H1 (cell line): ENCODE results near the gene ZBTB14. TPM values are rescaled to one million over a fixed set of nuclear protein-coding genes. Genes with fewer than 3 reads are reported as not detected.
A peak's percentile ranks its signal among the peaks of the same experiment; 100 is the strongest.

Source experiments
- CTCF ChIA-PET: fragments of 300-600 bp; sonication (Branson Sonifier 250); formaldehyde crosslinking; loops from one replicate; lab custom pipeline; 2021; ENCODE audit not compliant: partially characterized antibody; lab: Charles Lee
- POLR2A ChIA-PET: fragments of 300-600 bp; sonication (Branson Sonifier 250); formaldehyde crosslinking; loops from one replicate; lab custom pipeline; 2021; ENCODE audit warnings: inconsistent platforms; ENCODE audit not compliant: partially characterized antibody; lab: Charles Lee
- DNase-seq, 2 experiments: peaks; one replicate each; pipeline versions ENCODE4 v3.0.0 to v3.0.0-alpha.2; 2010 to 2022; ENCODE audit warnings: low spot score in 2 of 2, low read depth in 1 of 2, mixed read lengths in 1 of 2
- FAIRE-seq: peaks from 2 replicates; lab custom pipeline; 2011; peaks lifted over from hg19 to GRCh38; lab: Jason Lieb, UNC
- H2AFZ ChIP-seq: 2 replicates; pipeline ENCODE4 v1.8.1; 2012; ENCODE audit warnings: low read length, inconsistent platforms
- H2AK5ac ChIP-seq: 2 replicates; pipeline ENCODE4 v1.6.1; 2013; ENCODE audit warnings: low read depth, low read length
- H2BK120ac ChIP-seq: replicated peaks from 2 replicates; pipeline ENCODE3; 2013; ENCODE audit warnings: low read depth, low read length, inconsistent platforms
- H2BK12ac ChIP-seq: 2 replicates; pipeline ENCODE4 v1.6.1; 2013; ENCODE audit warnings: low read depth, low read length
- H2BK15ac ChIP-seq: 2 replicates; pipeline ENCODE4 v1.6.1; 2013; ENCODE audit warnings: low read length
- H2BK20ac ChIP-seq: 2 replicates; pipeline ENCODE4 v1.6.1; 2013; ENCODE audit warnings: low read length
- H2BK5ac ChIP-seq: 2 replicates; pipeline ENCODE4 v1.6.1; 2013; ENCODE audit warnings: low read depth, low read length
- H3K14ac ChIP-seq: 2 replicates; pipeline ENCODE4 v1.6.1; 2013; ENCODE audit warnings: inconsistent platforms; ENCODE audit not compliant: insufficient read length
- H3K18ac ChIP-seq: 2 replicates; pipeline ENCODE4 v1.6.1; 2013; ENCODE audit warnings: low read length; ENCODE audit errors: extremely low read depth
- H3K23ac ChIP-seq: 2 replicates; pipeline ENCODE4 v1.6.1; 2013; ENCODE audit warnings: inconsistent platforms; ENCODE audit not compliant: insufficient read length
- H3K23me2 ChIP-seq: 2 replicates; pipeline ENCODE4 v1.6.1; 2013; ENCODE audit warnings: low read depth, low read length
- H3K27ac ChIP-seq: 2 replicates; pipeline ENCODE4 v1.6.1; 2011; ENCODE audit warnings: low read depth, low read length, inconsistent platforms
- H3K27me3 ChIP-seq, 4 experiments: replicated peaks in 1 of 4; 1 replicate in 1 of 4; 2 replicates in 3 of 4; pipeline versions ENCODE4 v1.6.1 to v1.8.1; 2011 to 2013; ENCODE audit warnings: low read length in 3 of 4, mild to moderate bottlenecking in 3 of 4, inconsistent platforms in 2 of 4, mixed read lengths in 2 of 4, moderate library complexity in 1 of 4; ENCODE audit not compliant: control insufficient read depth in 3 of 4, insufficient read depth in 3 of 4; ENCODE audit errors: extremely low read depth in 1 of 4
- H3K36me3 ChIP-seq, 4 experiments: 2 replicates each; pipeline versions ENCODE4 v1.6.1 to v1.8.1; 2011 to 2013; ENCODE audit warnings: mild to moderate bottlenecking in 4 of 4, low read length in 3 of 4, moderate library complexity in 2 of 4, control low read depth in 1 of 4, inconsistent platforms in 1 of 4; ENCODE audit not compliant: insufficient read depth in 4 of 4, control insufficient read depth in 2 of 4
- H3K4ac ChIP-seq: replicated peaks from 2 replicates; pipeline ENCODE3; 2013; ENCODE audit warnings: low read length, low read depth, mixed read lengths, inconsistent platforms; ENCODE audit not compliant: insufficient read length
- H3K4me1 ChIP-seq, 4 experiments: replicated peaks in 1 of 4; 1 replicate in 1 of 4; 2 replicates in 3 of 4; pipeline versions ENCODE4 v1.6.1 to v1.8.1; 2011 to 2013; ENCODE audit warnings: low read length in 3 of 4, inconsistent platforms in 2 of 4, mixed read lengths in 1 of 4; ENCODE audit not compliant: insufficient read depth in 4 of 4, control insufficient read depth in 3 of 4
- H3K4me2 ChIP-seq, 2 experiments: 2 replicates each; pipeline versions ENCODE4 v1.6.1 to v1.8.1; 2011 to 2013; ENCODE audit warnings: low read depth in 2 of 2, low read length in 2 of 2, control low read depth in 1 of 2, inconsistent platforms in 1 of 2, mild to moderate bottlenecking in 1 of 2; ENCODE audit not compliant: insufficient read depth in 1 of 2
- H3K4me3 ChIP-seq, 4 experiments: fragments of 200-600, 300-600 bp in 1 of 4; sonication (generic), shearing (Covaris generic), sonication (Bioruptor Twin) in 1 of 4; 2 replicates each; pipeline versions ENCODE4 v1.5.1 to v1.8.1; 2011 to 2016; ENCODE audit warnings: low read length in 4 of 4, low read depth in 3 of 4, control low read depth in 2 of 4, inconsistent platforms in 2 of 4, mild to moderate bottlenecking in 2 of 4, mixed read lengths in 1 of 4, moderate library complexity in 1 of 4; ENCODE audit not compliant: insufficient read depth in 2 of 4; ENCODE audit errors: extremely low read depth in 1 of 4
- H3K56ac ChIP-seq: replicated peaks from 2 replicates; pipeline ENCODE3; 2013; ENCODE audit warnings: low read depth, mild to moderate bottlenecking, mixed read lengths, low read length, inconsistent platforms; ENCODE audit not compliant: insufficient read length
- H3K79me1 ChIP-seq: 2 replicates; pipeline ENCODE4 v1.6.1; 2013; ENCODE audit warnings: low read depth, low read length, control low read depth
- H3K79me2 ChIP-seq, 2 experiments: 2 replicates each; pipeline versions ENCODE4 v1.6.1 to v1.8.1; 2012 to 2013; ENCODE audit warnings: low read length in 2 of 2, mild to moderate bottlenecking in 2 of 2, inconsistent platforms in 1 of 2; ENCODE audit not compliant: insufficient read depth in 2 of 2, control insufficient read depth in 1 of 2
- H3K9ac ChIP-seq, 4 experiments: replicated peaks in 1 of 4; 1 replicate in 1 of 4; 2 replicates in 3 of 4; pipeline versions ENCODE4 v1.6.1 to v1.8.1; 2011 to 2013; ENCODE audit warnings: low read depth in 3 of 4, low read length in 3 of 4, control low read depth in 2 of 4, mild to moderate bottlenecking in 2 of 4, moderate library complexity in 2 of 4, inconsistent platforms in 1 of 4; ENCODE audit errors: extremely low read depth in 1 of 4
- H3K9me3 ChIP-seq, 2 experiments: 2 replicates each; pipeline versions ENCODE4 v1.6.1 to v1.8.1; 2012 to 2013; ENCODE audit warnings: mild to moderate bottlenecking in 2 of 2, moderate library complexity in 2 of 2, control low read depth in 1 of 2, inconsistent platforms in 1 of 2, low read depth in 1 of 2, low read length in 1 of 2, mixed read lengths in 1 of 2; ENCODE audit not compliant: insufficient read depth in 2 of 2
- H4K20me1 ChIP-seq, 2 experiments: replicated peaks in 1 of 2; 2 replicates each; pipeline versions ENCODE3 to v1.8.1; 2011 to 2013; ENCODE audit warnings: inconsistent platforms in 2 of 2, low read length in 2 of 2, mild to moderate bottlenecking in 1 of 2; ENCODE audit not compliant: insufficient read depth in 2 of 2, control insufficient read depth in 1 of 2
- H4K5ac ChIP-seq: 2 replicates; pipeline ENCODE4 v1.6.1; 2013; ENCODE audit warnings: low read length, low read depth, mixed read lengths, inconsistent platforms; ENCODE audit not compliant: insufficient read length
- H4K8ac ChIP-seq: 2 replicates; pipeline ENCODE4 v1.8.0; 2013; ENCODE audit warnings: mild to moderate bottlenecking, moderate library complexity, low read length, inconsistent platforms; ENCODE audit not compliant: insufficient read depth; ENCODE audit errors: extremely low read depth
- H4K91ac ChIP-seq: replicated peaks from 2 replicates; pipeline ENCODE3; 2013; ENCODE audit warnings: low read length, mixed read lengths, inconsistent platforms; ENCODE audit not compliant: insufficient read length
- CHD2 ChIP-seq: IDR thresholded peaks from 2 replicates; pipeline ENCODE4 v1.6.1; 2012; ENCODE audit warnings: low read length, improper control_type of control experiment
- RXRA ChIP-seq: IDR thresholded peaks from 2 replicates; pipeline ENCODE4 v1.6.1; 2011; ENCODE audit warnings: low read depth, mild to moderate bottlenecking, low read length, moderate library complexity; ENCODE audit not compliant: insufficient read depth
- TAF7 ChIP-seq: optimal IDR thresholded peaks from 2 replicates; pipeline ENCODE3; 2011; ENCODE audit warnings: low read depth, mild to moderate bottlenecking, inconsistent platforms, low read length, moderate library complexity, borderline replicate concordance
- TBP ChIP-seq: IDR thresholded peaks from 2 replicates; pipeline ENCODE4 v1.6.1; 2011; ENCODE audit warnings: low read depth, low read length, improper control_type of control experiment
- ZNF274 ChIP-seq: IDR thresholded peaks from 2 replicates; pipeline ENCODE4 v1.7.0; 2012; ENCODE audit warnings: low read length, borderline replicate concordance; ENCODE audit errors: extremely low read depth
- WGBS, 2 experiments: shearing (Covaris generic) in 1 of 2; methylation state at CpG; one replicate each; pipeline versions ENCODE4 v1.1.6 to v1.1.7; 2013 to 2015; ENCODE audit warnings: low lambda C conversion rate in 2 of 2, mixed read lengths in 2 of 2, inconsistent platforms in 1 of 2, low coverage in 1 of 2, missing lambda C conversion rate in 1 of 2; ENCODE audit not compliant: insufficient replicate concordance in 2 of 2, insufficient coverage in 1 of 2, insufficient read length in 1 of 2; ENCODE audit errors: extremely low coverage in 1 of 2, missing lambda C conversion rate in 1 of 2; 5-methylcytosine and 5-hydroxymethylcytosine counted together
- polyA plus RNA-seq, 7 experiments: library from polyadenylated mRNA; depleted of rRNA in 3 of 7; stranded (reverse) in 5 of 7; unstranded in 2 of 7; fragments of >200 nt in 5 of 7; fragments of 200-250 nt in 2 of 7; gene quantifications; 1 replicate in 5 of 7; 2 replicates in 1 of 7; 4 replicates in 1 of 7; pipeline versions ENCODE4 v1.2.1 to v1.2.3, GENCODE V29; 2011 to 2013; ENCODE audit warnings: missing spikeins in 2 of 7, mixed read lengths in 2 of 7
- total RNA-seq: library from RNA; stranded (reverse); fragmentation: NEBNext Ultra II Directional; extraction: Animal tissue kit (Norgen Biotek cat#: 25700); gene quantifications from 2 replicates; pipeline ENCODE4 v1.2.1, GENCODE V29; 2021

The ZBTB14 gene
- total and polyA plus RNA-seq, 2 of the 8 experiments (the other 6 are each of a cell fraction or from before 2014, with no cell fraction given), result 5.2 to 18.3 TPM

DNA sequence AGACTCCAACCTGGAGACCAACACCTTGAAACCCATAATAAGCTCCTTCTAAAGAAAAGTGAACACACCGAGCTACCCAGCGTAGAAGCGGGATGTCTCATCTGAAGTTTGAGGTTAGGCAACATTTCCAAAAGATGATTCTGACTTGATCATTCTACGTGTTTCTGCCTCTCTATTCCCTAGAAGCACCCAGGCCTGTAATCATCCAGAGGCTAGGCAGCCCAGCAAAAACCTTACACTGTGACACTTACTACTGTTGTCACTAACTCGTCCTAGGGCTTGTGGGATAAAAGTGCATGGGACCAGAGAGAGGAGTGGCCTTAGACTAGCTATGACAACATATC lies 1.4 kb downstream of the ZBTB14 start:
- POLR2A ChIA-PET, result interaction anchor here (1.4 to 3.3 kb wide), 5 partner anchors 10 to 210 kb away, joined by 3 to 21 read pairs (median 12); no protein-coding TSS in a partner anchor
- peak overlapping the region in 3 of 4 experiments; percentile 74 to 92 (median 87); a peak in 5 of 7 replicates for H3K9ac ChIP-seq

More for the DNA sequence above, 1.4 kb downstream of the ZBTB14 start:
- H3K18ac ChIP-seq, result no peak overlapping the region
- no peak overlapping the region for H3K56ac ChIP-seq
- H2BK5ac ChIP-seq, result no peak overlapping the region
- H4K8ac ChIP-seq, result no peak overlapping the region
- H4K20me1 ChIP-seq, result no peaks in the 10 kb centered on the region
- H3K23me2 ChIP-seq, result peaks cover 4% of the 10 kb centered on the region; the same call in 1 of the 2 replicates
- H2BK20ac ChIP-seq, result no peak overlapping the region
- H3K36me3 ChIP-seq, result peaks cover 2 to 17% (median 14%) of the 10 kb centered on the region in 4 experiments; a peak in 6 of 8 replicates
- no peak overlapping the region for H2BK12ac ChIP-seq
- no peak overlapping the region for H3K23ac ChIP-seq
- H2AK5ac ChIP-seq, result no peak overlapping the region
- peaks cover 4 to 9% (median 5%) of the 10 kb centered on the region in 4 experiments for H3K4me1 ChIP-seq
- H3K4me2 ChIP-seq, result peak overlapping the region; percentile 73 to 95
- no peaks in the 10 kb centered on the region for H3K9me3 ChIP-seq
- H4K5ac ChIP-seq, result no peak overlapping the region
- no peak overlapping the region for H2BK15ac ChIP-seq
- no peak overlapping the region for H4K91ac ChIP-seq
- peaks cover 0 to 16% (median 9%) of the 10 kb centered on the region in 4 experiments; a peak in 6 of 7 replicates for H3K27me3 ChIP-seq
- TF ChIP-seq TBP (no peak), TAF7 (no peak), CHD2 (no peak), ZNF274 (no peak), RXRA (no peak)
- no peak overlapping the region for H3K27ac ChIP-seq
- H3K79me1 ChIP-seq, result no peaks in the 10 kb centered on the region
- CTCF ChIA-PET, result interaction anchor here (1.0 to 1.7 kb wide), 3 partner anchors 10 to 221 kb away, joined by 4 read pairs; no protein-coding TSS in a partner anchor
- no peak overlapping the region for H2AFZ ChIP-seq
- no peak overlapping the region for H2BK120ac ChIP-seq
- H3K4ac ChIP-seq, result no peak overlapping the region
- DNase-seq, result no peak
- peaks cover 0 to 7% of the 10 kb centered on the region in 2 experiments; a peak in 2 of 4 replicates for H3K79me2 ChIP-seq
- WGBS, 2 experiments, result 76% methylated on average over 5 of the region's 5 CpGs; no CpG with 5 or more reads in 1 of the 2 experiments
- no peak overlapping the region for H3K14ac ChIP-seq
- peak overlapping the region; percentile 81 to 90 (median 84) for H3K4me3 ChIP-seq
- no peak for FAIRE-seq
